HEK293T (cell line): ENCODE results near the gene LRRC8A.

Source experiments
- SP1 ChIP-seq: fragments of 450-650 bp; IDR thresholded peaks from 2 replicates; pipeline ENCODE4 v1.6.1; 2017
- TARDBP ChIP-seq: fragments of 450-650 bp; IDR thresholded peaks from 2 replicates; pipeline ENCODE4 v1.6.1; 2016

DNA sequence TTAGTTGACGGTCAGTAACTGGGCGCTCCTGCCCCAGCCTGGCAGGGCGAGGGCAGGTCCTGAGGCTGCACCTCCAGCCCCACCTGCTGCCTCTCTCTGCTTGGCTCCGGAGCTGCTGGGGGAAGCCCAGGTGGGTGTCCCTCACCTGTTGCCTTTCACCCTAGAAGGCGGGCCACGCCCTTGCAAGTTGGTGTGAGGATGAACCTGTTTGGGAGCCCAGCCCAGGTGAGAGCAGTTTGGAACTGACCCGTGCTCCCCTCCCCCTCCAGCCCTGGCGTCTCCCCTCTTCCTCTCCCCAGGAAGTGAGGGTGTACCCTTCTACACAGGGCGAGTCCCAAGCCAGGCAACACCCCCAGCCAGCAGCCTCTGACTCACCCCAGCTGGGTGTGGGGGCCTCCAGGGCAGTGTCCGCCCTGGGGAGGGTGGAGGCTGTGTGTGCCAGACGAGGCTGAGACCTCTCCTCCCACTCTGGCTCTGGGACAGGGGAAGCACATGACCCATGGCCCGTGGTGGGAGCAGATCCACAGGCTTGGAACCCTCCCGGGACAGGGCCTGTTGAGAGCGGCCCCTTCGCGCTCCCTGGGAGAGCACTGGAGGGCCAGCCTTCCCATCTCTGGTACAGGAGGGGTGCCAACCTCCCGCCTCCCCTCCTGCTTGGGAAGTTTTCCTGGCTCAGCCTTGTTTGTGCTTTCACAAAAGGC, 10.4 kb downstream of the LRRC8A start:
- TF ChIP-seq SP1 (no peak), TARDBP (no peak)
